Vagina (tissue), 2 donors: ENCODE results near the gene WWOX. TPM values are rescaled to one million over a fixed set of nuclear protein-coding genes. Genes with fewer than 3 reads are reported as not detected.

Experiments
- DNase-seq, 2 donors: peaks; one replicate each; pipeline ENCODE4 v3.0.0-alpha.2; 2017; ENCODE audit errors: extremely low spot score in 2 of 2
- H3K27ac ChIP-seq: fragments of 200-600 bp; sonication (generic); one replicate; pipeline ENCODE4 v1.5.1; 2019
- H3K27me3 ChIP-seq: fragments of 200-600 bp; sonication (generic); one replicate; pipeline ENCODE4 v1.5.1; 2019
- H3K36me3 ChIP-seq, 2 donors: fragments of 200-600 bp; sonication (generic); one replicate each; pipeline ENCODE4 v1.5.1; 2017 to 2019
- H3K4me1 ChIP-seq: fragments of 200-600 bp; sonication (generic); one replicate; pipeline ENCODE4 v1.5.1; 2019
- H3K4me3 ChIP-seq, 2 donors: fragments of 200-600 bp; sonication (generic); 1 replicate in 1 of 2; 2 replicates in 1 of 2; pipeline ENCODE4 v1.5.1; 2016 to 2019
- H3K9me3 ChIP-seq: fragments of 200-600 bp; sonication (generic); one replicate; pipeline ENCODE4 v1.5.1; 2019
- CTCF ChIP-seq, 3 experiments: fragments of 450-650 bp in 2 of 3; fragments of 200-600 bp in 1 of 3; sonication (generic) in 1 of 3; IDR thresholded peaks; one replicate each; pipeline ENCODE4 v1.5.1; 2017 to 2019; ENCODE audit warnings: antibody characterized with exemption in 3 of 3, mild to moderate bottlenecking in 2 of 3, moderate library complexity in 2 of 3
- POLR2A ChIP-seq, 2 donors: fragments of 450-650 bp; IDR thresholded peaks; one replicate each; pipeline ENCODE4 v1.6.1; 2017; ENCODE audit warnings: antibody characterized with exemption in 2 of 2, mild to moderate bottlenecking in 2 of 2, moderate library complexity in 2 of 2
- POLR2AphosphoS5 ChIP-seq, 2 donors: sonication (generic); formaldehyde crosslinking; IDR thresholded peaks; one replicate each; pipeline ENCODE4 v1.9.0; 2017; ENCODE audit warnings: antibody characterized with exemption in 2 of 2, mild to moderate bottlenecking in 2 of 2, low read depth in 1 of 2; ENCODE audit not compliant: insufficient read depth in 1 of 2
- intact Hi-C: fragments of 100-400 bp; cut with DNase I; formaldehyde crosslinking; loops from one replicate; pipeline ENCODE4 v1.15.1; 2023
- total RNA-seq: library from RNA; depleted of rRNA; stranded (reverse); fragments of >200 nt; gene quantifications from one replicate; pipeline ENCODE4 v1.2.3, GENCODE V29; 2016

Gene WWOX
- total RNA-seq, 1 donor from 2014 or later = 33.1 TPM

- H3K36me3 ChIP-seq = no peaks in the 10 kb centered on the region
- intact Hi-C loops = no loop called here
- no peak for DNase-seq
- TF ChIP-seq POLR2A (IDR thresholded peaks at IDR 0.05) (no peak), POLR2AphosphoS5 (IDR thresholded peaks at IDR 0.05; ENCODE audit: insufficient read depth in 1 of 2, low read depth in 1 of 2) (no peak), CTCF (IDR thresholded peaks at IDR 0.05) (no peak)
- no peaks in the 10 kb centered on the region for H3K9me3 ChIP-seq
- no peak overlapping the region for H3K4me3 ChIP-seq
- no peaks in the 10 kb centered on the region for H3K27me3 ChIP-seq
- peaks cover 11% of the 10 kb centered on the region for H3K4me1 ChIP-seq
- peak overlapping the region; percentile 20 for H3K27ac ChIP-seq
Measured at GRCh38 chr16:78605548-78606101, 506.2 kb downstream of the WWOX start.

GRCh38 chr16:78606545-78606944 lies 507.1 kb downstream of the WWOX start:
- no peaks in the 10 kb centered on the region for H3K36me3 ChIP-seq

GRCh38 chr16:78607022-78607421 lies 507.6 kb downstream of the WWOX start:
- no peaks in the 10 kb centered on the region for H3K9me3 ChIP-seq
- TF ChIP-seq POLR2A (IDR thresholded peaks at IDR 0.05) (no peak), POLR2AphosphoS5 (IDR thresholded peaks at IDR 0.05; ENCODE audit: insufficient read depth in 1 of 2, low read depth in 1 of 2) (no peak), CTCF (IDR thresholded peaks at IDR 0.05) (no peak)
- intact Hi-C loops = no loop called here
- peak overlapping the region; percentile 80 for H3K27ac ChIP-seq
- peaks cover 11% of the 10 kb centered on the region for H3K4me1 ChIP-seq
- no peaks in the 10 kb centered on the region for H3K36me3 ChIP-seq
- no peaks in the 10 kb centered on the region for H3K27me3 ChIP-seq
- no peak overlapping the region for H3K4me3 ChIP-seq
- DNase-seq = no peak

More at GRCh38 chr16:78606545-78606944, 507.1 kb downstream of the WWOX start:
- H3K9me3 ChIP-seq = no peaks in the 10 kb centered on the region
- TF ChIP-seq POLR2AphosphoS5 (IDR thresholded peaks at IDR 0.05; ENCODE audit: insufficient read depth in 1 of 2, low read depth in 1 of 2) (no peak), CTCF (IDR thresholded peaks at IDR 0.05) (no peak), POLR2A (IDR thresholded peaks at IDR 0.05) (no peak)
- no peak for DNase-seq
- intact Hi-C loops = no loop called here
- H3K4me3 ChIP-seq = no peak overlapping the region
- H3K27ac ChIP-seq = peak overlapping the region; percentile 28
- no peaks in the 10 kb centered on the region for H3K27me3 ChIP-seq
- H3K4me1 ChIP-seq = peaks cover 11% of the 10 kb centered on the region

GRCh38 chr16:78607465-78607864 lies 508.0 kb downstream of the WWOX start:
- Histone ChIP-seq H3K27ac (peak overlapping the region; percentile 80), H3K9me3 (no peaks in the 10 kb centered on the region), H3K4me1 (peaks cover 11% of the 10 kb centered on the region), H3K36me3 (no peaks in the 10 kb centered on the region), H3K4me3 (no peak overlapping the region), H3K27me3 (no peaks in the 10 kb centered on the region)
- intact Hi-C loops = no loop called here
- TF ChIP-seq CTCF (IDR thresholded peaks at IDR 0.05) (no peak), POLR2A (IDR thresholded peaks at IDR 0.05) (no peak), POLR2AphosphoS5 (IDR thresholded peaks at IDR 0.05; ENCODE audit: insufficient read depth in 1 of 2, low read depth in 1 of 2) (no peak)
- DNase-seq = no peak

- TF ChIP-seq POLR2A (IDR thresholded peaks at IDR 0.05) (no peak), POLR2AphosphoS5 (IDR thresholded peaks at IDR 0.05; ENCODE audit: insufficient read depth in 1 of 2, low read depth in 1 of 2) (no peak), CTCF (IDR thresholded peaks at IDR 0.05) (no peak)
- H3K27ac ChIP-seq = peak overlapping the region; percentile 80
Measured at GRCh38 chr16:78608305-78608776, 508.9 kb downstream of the WWOX start.

More at GRCh38 chr16:78608305-78608776, 508.9 kb downstream of the WWOX start:
- intact Hi-C loops = no loop called here
- Histone ChIP-seq H3K4me3 (peak overlapping the region; percentile 31 to 35), H3K4me1 (peaks cover 11% of the 10 kb centered on the region), H3K9me3 (no peaks in the 10 kb centered on the region), H3K27me3 (no peaks in the 10 kb centered on the region), H3K36me3 (no peaks in the 10 kb centered on the region)
- no peak for DNase-seq
